H1 (cell line): ENCODE results near the gene HIC2. TPM values are rescaled to one million over a fixed set of nuclear protein-coding genes. Genes with fewer than 3 reads are reported as not detected.
"Not testable (repeated sequence)": the region's sequence is repeated elsewhere in the genome, so short reads cannot be mapped to it uniquely, and the experiment has no call there.

Experiments
- CTCF ChIA-PET: fragments of 300-600 bp; sonication (Branson Sonifier 250); formaldehyde crosslinking; loops from one replicate; lab custom pipeline; 2021; ENCODE audit not compliant: partially characterized antibody; lab: Charles Lee
- POLR2A ChIA-PET: fragments of 300-600 bp; sonication (Branson Sonifier 250); formaldehyde crosslinking; loops from one replicate; lab custom pipeline; 2021; ENCODE audit warnings: inconsistent platforms; ENCODE audit not compliant: partially characterized antibody; lab: Charles Lee
- DNase-seq, 2 experiments: peaks; one replicate each; pipeline versions ENCODE4 v3.0.0 to v3.0.0-alpha.2; 2010 to 2022; ENCODE audit warnings: low spot score in 2 of 2, low read depth in 1 of 2, mixed read lengths in 1 of 2
- FAIRE-seq: peaks from 2 replicates; lab custom pipeline; 2011; peaks lifted over from hg19 to GRCh38; lab: Jason Lieb, UNC
- H2AFZ ChIP-seq: 2 replicates; pipeline ENCODE4 v1.8.1; 2012; ENCODE audit warnings: low read length, inconsistent platforms
- H2AK5ac ChIP-seq: 2 replicates; pipeline ENCODE4 v1.6.1; 2013; ENCODE audit warnings: low read depth, low read length
- H2BK120ac ChIP-seq: replicated peaks from 2 replicates; pipeline ENCODE3; 2013; ENCODE audit warnings: low read depth, low read length, inconsistent platforms
- H2BK12ac ChIP-seq: 2 replicates; pipeline ENCODE4 v1.6.1; 2013; ENCODE audit warnings: low read depth, low read length
- H2BK15ac ChIP-seq: 2 replicates; pipeline ENCODE4 v1.6.1; 2013; ENCODE audit warnings: low read length
- H2BK20ac ChIP-seq: 2 replicates; pipeline ENCODE4 v1.6.1; 2013; ENCODE audit warnings: low read length
- H2BK5ac ChIP-seq: 2 replicates; pipeline ENCODE4 v1.6.1; 2013; ENCODE audit warnings: low read depth, low read length
- H3K14ac ChIP-seq: 2 replicates; pipeline ENCODE4 v1.6.1; 2013; ENCODE audit warnings: inconsistent platforms; ENCODE audit not compliant: insufficient read length
- H3K18ac ChIP-seq: 2 replicates; pipeline ENCODE4 v1.6.1; 2013; ENCODE audit warnings: low read length; ENCODE audit errors: extremely low read depth
- H3K23ac ChIP-seq: 2 replicates; pipeline ENCODE4 v1.6.1; 2013; ENCODE audit warnings: inconsistent platforms; ENCODE audit not compliant: insufficient read length
- H3K23me2 ChIP-seq: 2 replicates; pipeline ENCODE4 v1.6.1; 2013; ENCODE audit warnings: low read depth, low read length
- H3K27ac ChIP-seq: 2 replicates; pipeline ENCODE4 v1.6.1; 2011; ENCODE audit warnings: low read depth, low read length, inconsistent platforms
- H3K27me3 ChIP-seq, 4 experiments: replicated peaks in 1 of 4; 1 replicate in 1 of 4; 2 replicates in 3 of 4; pipeline versions ENCODE4 v1.6.1 to v1.8.1; 2011 to 2013; ENCODE audit warnings: low read length in 3 of 4, mild to moderate bottlenecking in 3 of 4, inconsistent platforms in 2 of 4, mixed read lengths in 2 of 4, moderate library complexity in 1 of 4; ENCODE audit not compliant: control insufficient read depth in 3 of 4, insufficient read depth in 3 of 4; ENCODE audit errors: extremely low read depth in 1 of 4
- H3K36me3 ChIP-seq, 4 experiments: 2 replicates each; pipeline versions ENCODE4 v1.6.1 to v1.8.1; 2011 to 2013; ENCODE audit warnings: mild to moderate bottlenecking in 4 of 4, low read length in 3 of 4, moderate library complexity in 2 of 4, control low read depth in 1 of 4, inconsistent platforms in 1 of 4; ENCODE audit not compliant: insufficient read depth in 4 of 4, control insufficient read depth in 2 of 4
- H3K4ac ChIP-seq: replicated peaks from 2 replicates; pipeline ENCODE3; 2013; ENCODE audit warnings: low read length, low read depth, mixed read lengths, inconsistent platforms; ENCODE audit not compliant: insufficient read length
- H3K4me1 ChIP-seq, 4 experiments: replicated peaks in 1 of 4; 1 replicate in 1 of 4; 2 replicates in 3 of 4; pipeline versions ENCODE4 v1.6.1 to v1.8.1; 2011 to 2013; ENCODE audit warnings: low read length in 3 of 4, inconsistent platforms in 2 of 4, mixed read lengths in 1 of 4; ENCODE audit not compliant: insufficient read depth in 4 of 4, control insufficient read depth in 3 of 4
- H3K4me2 ChIP-seq, 2 experiments: 2 replicates each; pipeline versions ENCODE4 v1.6.1 to v1.8.1; 2011 to 2013; ENCODE audit warnings: low read depth in 2 of 2, low read length in 2 of 2, control low read depth in 1 of 2, inconsistent platforms in 1 of 2, mild to moderate bottlenecking in 1 of 2; ENCODE audit not compliant: insufficient read depth in 1 of 2
- H3K4me3 ChIP-seq, 4 experiments: fragments of 200-600, 300-600 bp in 1 of 4; sonication (generic), shearing (Covaris generic), sonication (Bioruptor Twin) in 1 of 4; 2 replicates each; pipeline versions ENCODE4 v1.5.1 to v1.8.1; 2011 to 2016; ENCODE audit warnings: low read length in 4 of 4, low read depth in 3 of 4, control low read depth in 2 of 4, inconsistent platforms in 2 of 4, mild to moderate bottlenecking in 2 of 4, mixed read lengths in 1 of 4, moderate library complexity in 1 of 4; ENCODE audit not compliant: insufficient read depth in 2 of 4; ENCODE audit errors: extremely low read depth in 1 of 4
- H3K56ac ChIP-seq: replicated peaks from 2 replicates; pipeline ENCODE3; 2013; ENCODE audit warnings: low read depth, mild to moderate bottlenecking, mixed read lengths, low read length, inconsistent platforms; ENCODE audit not compliant: insufficient read length
- H3K79me1 ChIP-seq: 2 replicates; pipeline ENCODE4 v1.6.1; 2013; ENCODE audit warnings: low read depth, low read length, control low read depth
- H3K79me2 ChIP-seq, 2 experiments: 2 replicates each; pipeline versions ENCODE4 v1.6.1 to v1.8.1; 2012 to 2013; ENCODE audit warnings: low read length in 2 of 2, mild to moderate bottlenecking in 2 of 2, inconsistent platforms in 1 of 2; ENCODE audit not compliant: insufficient read depth in 2 of 2, control insufficient read depth in 1 of 2
- H3K9ac ChIP-seq, 4 experiments: replicated peaks in 1 of 4; 1 replicate in 1 of 4; 2 replicates in 3 of 4; pipeline versions ENCODE4 v1.6.1 to v1.8.1; 2011 to 2013; ENCODE audit warnings: low read depth in 3 of 4, low read length in 3 of 4, control low read depth in 2 of 4, mild to moderate bottlenecking in 2 of 4, moderate library complexity in 2 of 4, inconsistent platforms in 1 of 4; ENCODE audit errors: extremely low read depth in 1 of 4
- H3K9me3 ChIP-seq, 2 experiments: 2 replicates each; pipeline versions ENCODE4 v1.6.1 to v1.8.1; 2012 to 2013; ENCODE audit warnings: mild to moderate bottlenecking in 2 of 2, moderate library complexity in 2 of 2, control low read depth in 1 of 2, inconsistent platforms in 1 of 2, low read depth in 1 of 2, low read length in 1 of 2, mixed read lengths in 1 of 2; ENCODE audit not compliant: insufficient read depth in 2 of 2
- H4K20me1 ChIP-seq, 2 experiments: replicated peaks in 1 of 2; 2 replicates each; pipeline versions ENCODE3 to v1.8.1; 2011 to 2013; ENCODE audit warnings: inconsistent platforms in 2 of 2, low read length in 2 of 2, mild to moderate bottlenecking in 1 of 2; ENCODE audit not compliant: insufficient read depth in 2 of 2, control insufficient read depth in 1 of 2
- H4K5ac ChIP-seq: 2 replicates; pipeline ENCODE4 v1.6.1; 2013; ENCODE audit warnings: low read length, low read depth, mixed read lengths, inconsistent platforms; ENCODE audit not compliant: insufficient read length
- H4K8ac ChIP-seq: 2 replicates; pipeline ENCODE4 v1.8.0; 2013; ENCODE audit warnings: mild to moderate bottlenecking, moderate library complexity, low read length, inconsistent platforms; ENCODE audit not compliant: insufficient read depth; ENCODE audit errors: extremely low read depth
- H4K91ac ChIP-seq: replicated peaks from 2 replicates; pipeline ENCODE3; 2013; ENCODE audit warnings: low read length, mixed read lengths, inconsistent platforms; ENCODE audit not compliant: insufficient read length
- WGBS, 2 experiments: shearing (Covaris generic) in 1 of 2; methylation state at CpG; one replicate each; pipeline versions ENCODE4 v1.1.6 to v1.1.7; 2013 to 2015; ENCODE audit warnings: low lambda C conversion rate in 2 of 2, mixed read lengths in 2 of 2, inconsistent platforms in 1 of 2, low coverage in 1 of 2, missing lambda C conversion rate in 1 of 2; ENCODE audit not compliant: insufficient replicate concordance in 2 of 2, insufficient coverage in 1 of 2, insufficient read length in 1 of 2; ENCODE audit errors: extremely low coverage in 1 of 2, missing lambda C conversion rate in 1 of 2; 5-methylcytosine and 5-hydroxymethylcytosine counted together
- polyA plus RNA-seq, 7 experiments: library from polyadenylated mRNA; depleted of rRNA in 3 of 7; stranded (reverse) in 5 of 7; unstranded in 2 of 7; fragments of >200 nt in 5 of 7; fragments of 200-250 nt in 2 of 7; gene quantifications; 1 replicate in 5 of 7; 2 replicates in 1 of 7; 4 replicates in 1 of 7; pipeline versions ENCODE4 v1.2.1 to v1.2.3, GENCODE V29; 2011 to 2013; ENCODE audit warnings: missing spikeins in 2 of 7, mixed read lengths in 2 of 7
- total RNA-seq: library from RNA; stranded (reverse); fragmentation: NEBNext Ultra II Directional; extraction: Animal tissue kit (Norgen Biotek cat#: 25700); gene quantifications from 2 replicates; pipeline ENCODE4 v1.2.1, GENCODE V29; 2021

HIC2 gene
- total and polyA plus RNA-seq, 2 of the 8 experiments (the other 6 are each of a cell fraction or from before 2014, with no cell fraction given): 8.0 to 21.9 TPM

DNA sequence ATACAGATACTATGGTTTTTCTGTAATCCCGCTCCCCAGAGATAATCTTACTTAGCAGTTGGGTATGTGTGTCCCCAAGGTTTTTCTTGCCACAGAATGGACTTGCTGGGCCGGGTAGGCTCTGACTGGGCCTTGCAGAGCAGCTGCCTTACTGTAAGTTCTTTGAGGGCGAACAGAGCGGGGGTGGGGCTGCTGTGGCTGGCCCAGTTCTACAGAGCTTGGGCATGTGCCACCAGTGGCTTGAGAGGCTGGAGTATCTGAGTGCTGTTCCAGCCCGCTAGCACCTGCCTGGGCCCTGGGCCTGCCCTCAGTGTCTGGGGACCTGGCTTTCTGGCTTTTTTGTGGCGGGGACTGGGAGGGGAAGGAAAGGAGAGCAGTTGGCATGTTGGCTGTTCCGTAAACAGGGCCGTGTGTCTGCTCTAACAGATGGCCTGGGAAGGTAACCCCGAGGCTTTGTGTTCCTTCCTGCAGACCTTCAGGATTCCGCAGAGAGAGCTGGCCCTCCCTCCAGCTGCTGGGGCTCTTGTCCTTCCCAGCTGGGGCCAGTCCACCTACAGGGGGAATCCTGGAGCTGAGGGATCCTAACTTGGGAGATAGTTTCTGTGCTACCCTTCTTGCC lies 23.0 kb downstream of the HIC2 start:
- CTCF ChIA-PET, H3K9me3 ChIP-seq, H3K79me1 ChIP-seq, H4K91ac ChIP-seq, POLR2A ChIA-PET, H3K27ac ChIP-seq, H4K8ac ChIP-seq, H3K79me2 ChIP-seq, H2BK15ac ChIP-seq, H3K4ac ChIP-seq, H2AK5ac ChIP-seq, H3K4me3 ChIP-seq, H4K20me1 ChIP-seq, H3K36me3 ChIP-seq, H3K18ac ChIP-seq, H3K56ac ChIP-seq, H3K27me3 ChIP-seq, H3K23ac ChIP-seq, H2AFZ ChIP-seq, H2BK120ac ChIP-seq, DNase-seq, H2BK5ac ChIP-seq, H4K5ac ChIP-seq, H2BK12ac ChIP-seq, H3K9ac ChIP-seq, H3K23me2 ChIP-seq, H3K14ac ChIP-seq, FAIRE-seq, H2BK20ac ChIP-seq, H3K4me2 ChIP-seq: not testable (repeated sequence)
- no CpG with 5 or more reads among the region's 10 CpGs for WGBS, 2 experiments
- H3K4me1 ChIP-seq: peaks cover 3 to 13% (median 7%) of the 10 kb centered on the region in 4 experiments

GRCh38 chr22:21440676-21441075 lies 23.5 kb downstream of the HIC2 start:
- FAIRE-seq, H3K4me2 ChIP-seq, H3K79me2 ChIP-seq: not testable (repeated sequence)

More at GRCh38 chr22:21440676-21441075, 23.5 kb downstream of the HIC2 start:
- H4K91ac ChIP-seq, CTCF ChIA-PET, H3K27me3 ChIP-seq, H2BK15ac ChIP-seq, H4K8ac ChIP-seq, H2BK20ac ChIP-seq, H3K14ac ChIP-seq, H3K18ac ChIP-seq, H2AFZ ChIP-seq, H3K4ac ChIP-seq, H4K5ac ChIP-seq, H2BK12ac ChIP-seq, H4K20me1 ChIP-seq, H3K27ac ChIP-seq, H3K56ac ChIP-seq, POLR2A ChIA-PET, H3K9me3 ChIP-seq, H3K23ac ChIP-seq, H2BK120ac ChIP-seq, H3K23me2 ChIP-seq, H3K4me3 ChIP-seq, DNase-seq, H3K79me1 ChIP-seq, H2AK5ac ChIP-seq, H2BK5ac ChIP-seq, H3K9ac ChIP-seq: not testable (repeated sequence)
- Histone ChIP-seq H3K4me1 (peaks cover 3 to 13% (median 7%) of the 10 kb centered on the region in 4 experiments), H3K36me3 (peaks cover 0 to 10% (median 0%) of the 10 kb centered on the region in 4 experiments; a peak in 3 of 8 replicates)
- WGBS, 2 experiments: no CpG with 5 or more reads among the region's 16 CpGs
